ENCODE data around the gene IRF7.
A peak's percentile ranks its signal among the peaks of the same experiment; 100 is the strongest.

Gene IRF7

GRCh38 chr11:620201-620600 lies 4.5 kb upstream of the IRF7 start:
- no peak for DNase-seq

- DNase-seq, result no peak
Observed at GRCh38 chr11:619628-620050, 3.9 kb upstream of the IRF7 start.

- DNase-seq, result no peak
Observed at GRCh38 chr11:618856-619627, 3.3 kb upstream of the IRF7 start.

GRCh38 chr11:617912-618682 lies 2.3 kb upstream of the IRF7 start:
- no peak for DNase-seq

GRCh38 chr11:617199-617911 lies 1.6 kb upstream of the IRF7 start:
- DNase-seq, result no peak

GRCh38 chr11:616320-617198 lies 809 bp upstream of the IRF7 start:
- DNase-seq, result no peak

GRCh38 chr11:614623-615503 lies 887 bp downstream of the IRF7 start:
- no peak for DNase-seq

GRCh38 chr11:614021-614622 lies 1.6 kb downstream of the IRF7 start:
- no peak for DNase-seq

GRCh38 chr11:613369-613968 lies 2.3 kb downstream of the IRF7 start:
- DNase-seq, result peak; percentile 61

- no peak for DNase-seq
Observed at GRCh38 chr11:612961-613300, 2.8 kb downstream of the IRF7 start.

- DNase-seq, result no peak
Observed at GRCh38 chr11:612201-612960, 3.4 kb downstream of the IRF7 start.

GRCh38 chr11:611001-611996 lies 4.5 kb downstream of the IRF7 start:
- no peak for DNase-seq

- DNase-seq, result no peak
Observed at GRCh38 chr11:610146-610801, 5.5 kb downstream of the IRF7 start.

- no peak for DNase-seq
Observed at GRCh38 chr11:609341-609811, 6.4 kb downstream of the IRF7 start.

GRCh38 chr11:608791-609251 lies 6.9 kb downstream of the IRF7 start:
- DNase-seq, result no peak

- DNase-seq, result no peak
Observed at GRCh38 chr11:607971-608659, 7.6 kb downstream of the IRF7 start.
